ENCODE data around the gene SLC25A15. TPM values are rescaled to one million over a fixed set of nuclear protein-coding genes. Genes with fewer than 3 reads are reported as not detected.
"Not testable (repeated sequence)": the region's sequence is repeated elsewhere in the genome, so short reads cannot be mapped to it uniquely, and the experiment has no call there.

The SLC25A15 gene
- total and polyA plus RNA-seq, 4 donors = 1.2 to 8.6 (median 7.2) TPM

- H3K36me3 ChIP-seq (ENCODE audit: control insufficient read depth in 4 of 4, insufficient read depth in 4 of 4, low read length in 4 of 4) = no peaks in the 10 kb centered on the region
- H3K9me3 ChIP-seq (ENCODE audit: control insufficient read depth in 4 of 4, insufficient read depth in 3 of 4, low read length in 3 of 4) = no peaks in the 10 kb centered on the region
- 71 to 72% methylated on average over 4 of the region's 4 CpGs for WGBS, 2 donors
- H3K27me3 ChIP-seq (ENCODE audit: control insufficient read depth in 3 of 3, insufficient read depth in 3 of 3, low read length in 2 of 3) = no peaks in the 10 kb centered on the region
- no peak for ATAC-seq (ENCODE audit: insufficient read depth, low FRiP score)
- H3K27ac ChIP-seq (ENCODE audit: low read depth in 1 of 2, low read length in 1 of 2) = no peak overlapping the region
- H3K4me3 ChIP-seq = no peak overlapping the region
- TF ChIP-seq, protein P1, sequence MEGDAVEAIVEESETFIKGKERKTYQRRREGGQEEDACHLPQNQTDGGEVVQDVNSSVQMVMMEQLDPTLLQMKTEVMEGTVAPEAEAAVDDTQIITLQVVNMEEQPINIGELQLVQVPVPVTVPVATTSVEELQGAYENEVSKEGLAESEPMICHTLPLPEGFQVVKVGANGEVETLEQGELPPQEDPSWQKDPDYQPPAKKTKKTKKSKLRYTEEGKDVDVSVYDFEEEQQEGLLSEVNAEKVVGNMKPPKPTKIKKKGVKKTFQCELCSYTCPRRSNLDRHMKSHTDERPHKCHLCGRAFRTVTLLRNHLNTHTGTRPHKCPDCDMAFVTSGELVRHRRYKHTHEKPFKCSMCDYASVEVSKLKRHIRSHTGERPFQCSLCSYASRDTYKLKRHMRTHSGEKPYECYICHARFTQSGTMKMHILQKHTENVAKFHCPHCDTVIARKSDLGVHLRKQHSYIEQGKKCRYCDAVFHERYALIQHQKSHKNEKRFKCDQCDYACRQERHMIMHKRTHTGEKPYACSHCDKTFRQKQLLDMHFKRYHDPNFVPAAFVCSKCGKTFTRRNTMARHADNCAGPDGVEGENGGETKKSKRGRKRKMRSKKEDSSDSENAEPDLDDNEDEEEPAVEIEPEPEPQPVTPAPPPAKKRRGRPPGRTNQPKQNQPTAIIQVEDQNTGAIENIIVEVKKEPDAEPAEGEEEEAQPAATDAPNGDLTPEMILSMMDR (IDR thresholded peaks at IDR 0.05; ENCODE audit: control extremely low read depth, extremely low read depth) = no peak
- peaks cover 0 to 3% (median 0%) of the 10 kb centered on the region in 5 donors for H3K4me1 ChIP-seq (ENCODE audit: control insufficient read depth in 5 of 5, insufficient read depth in 5 of 5, low read length in 5 of 5)
- DNase-seq = no peak
- no peak overlapping the region for H3K9ac ChIP-seq (ENCODE audit: insufficient read depth in 1 of 2, low read length in 2 of 2)
Measured at GRCh38 chr13:40784540-40784939, 4.9 kb upstream of the SLC25A15 start.

DNA sequence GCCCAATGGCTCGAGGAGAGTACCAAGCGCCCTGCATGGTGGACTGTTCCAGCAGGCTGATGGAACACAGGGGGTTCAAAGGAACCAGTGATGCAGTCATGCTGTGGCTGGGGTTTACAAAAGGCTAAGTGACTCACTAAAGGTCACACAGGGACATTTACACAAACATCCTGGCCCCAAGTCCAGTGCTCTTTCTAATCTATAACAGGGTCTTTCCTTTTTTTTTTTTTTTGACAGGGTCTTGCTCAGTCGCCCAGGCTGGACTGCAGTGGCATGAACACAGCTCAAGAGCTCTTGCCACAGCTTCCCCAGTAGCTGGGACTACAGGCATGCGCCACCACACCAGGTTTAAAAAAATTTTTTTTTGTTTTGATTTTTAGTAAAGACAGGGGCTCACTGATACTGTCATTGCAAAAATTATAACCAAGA is 2.8 kb upstream of the SLC25A15 start:
- H3K27me3 ChIP-seq (ENCODE audit: control insufficient read depth in 3 of 3, insufficient read depth in 3 of 3, low read length in 2 of 3) = no peaks in the 10 kb centered on the region
- 88 to 92% methylated on average over 4 of the region's 4 CpGs for WGBS, 2 donors
- H3K4me1 ChIP-seq (ENCODE audit: control insufficient read depth in 5 of 5, insufficient read depth in 5 of 5, low read length in 5 of 5) = peaks cover 0 to 7% (median 0%) of the 10 kb centered on the region in 5 donors
- no peaks in the 10 kb centered on the region for H3K36me3 ChIP-seq (ENCODE audit: control insufficient read depth in 4 of 4, insufficient read depth in 4 of 4, low read length in 4 of 4)
- TF ChIP-seq, protein P1 (IDR thresholded peaks at IDR 0.05; ENCODE audit: control extremely low read depth, extremely low read depth) = no peak
- DNase-seq (no peak), ATAC-seq (ENCODE audit: insufficient read depth, low FRiP score) (no peak)
- no peak overlapping the region for H3K9ac ChIP-seq (ENCODE audit: insufficient read depth in 1 of 2, low read length in 2 of 2)
- no peaks in the 10 kb centered on the region for H3K9me3 ChIP-seq (ENCODE audit: control insufficient read depth in 4 of 4, insufficient read depth in 3 of 4, low read length in 3 of 4)
- H3K4me3 ChIP-seq = no peak overlapping the region
- no peak overlapping the region for H3K27ac ChIP-seq (ENCODE audit: low read depth in 1 of 2, low read length in 1 of 2)

GRCh38 chr13:40787062-40787461 is 2.3 kb upstream of the SLC25A15 start:
- Histone ChIP-seq H3K4me3 (no peak overlapping the region), H3K27ac (ENCODE audit: low read depth in 1 of 2, low read length in 1 of 2) (no peak overlapping the region), H3K36me3 (ENCODE audit: control insufficient read depth in 4 of 4, insufficient read depth in 4 of 4, low read length in 4 of 4) (no peaks in the 10 kb centered on the region), H3K4me1 (ENCODE audit: control insufficient read depth in 5 of 5, insufficient read depth in 5 of 5, low read length in 5 of 5) (peaks cover 0 to 7% (median 0%) of the 10 kb centered on the region in 5 donors), H3K9ac (ENCODE audit: insufficient read depth in 1 of 2, low read length in 2 of 2) (no peak overlapping the region), H3K9me3 (ENCODE audit: control insufficient read depth in 4 of 4, insufficient read depth in 3 of 4, low read length in 3 of 4) (no peaks in the 10 kb centered on the region), H3K27me3 (ENCODE audit: control insufficient read depth in 3 of 3, insufficient read depth in 3 of 3, low read length in 2 of 3) (no peaks in the 10 kb centered on the region)
- no peak for DNase-seq
- TF ChIP-seq, protein P1 (IDR thresholded peaks at IDR 0.05; ENCODE audit: control extremely low read depth, extremely low read depth) = no peak
- 74 to 85% methylated on average over 5 of the region's 5 CpGs for WGBS, 2 donors
- no peak for ATAC-seq (ENCODE audit: insufficient read depth, low FRiP score)

- H3K9me3 ChIP-seq (ENCODE audit: control insufficient read depth in 4 of 4, insufficient read depth in 3 of 4, low read length in 3 of 4); H3K27me3 ChIP-seq (ENCODE audit: control insufficient read depth in 3 of 3, insufficient read depth in 3 of 3, low read length in 2 of 3); DNase-seq; H3K36me3 ChIP-seq (ENCODE audit: control insufficient read depth in 4 of 4, insufficient read depth in 4 of 4, low read length in 4 of 4); H3K4me1 ChIP-seq (ENCODE audit: control insufficient read depth in 5 of 5, insufficient read depth in 5 of 5, low read length in 5 of 5); ATAC-seq (ENCODE audit: insufficient read depth, low FRiP score): not testable (repeated sequence)
- H3K27ac ChIP-seq (ENCODE audit: low read depth in 1 of 2, low read length in 1 of 2) = peak overlapping the region; percentile 78 to 95
- H3K9ac ChIP-seq (ENCODE audit: insufficient read depth in 1 of 2, low read length in 2 of 2) = peak overlapping the region; percentile 56 to 63
- H3K4me3 ChIP-seq = peak overlapping the region; percentile 81
- WGBS, 2 donors = 54 to 56% methylated on average over 18 of the region's 18 CpGs
Measured at GRCh38 chr13:40788540-40789274, 704 bp upstream of the SLC25A15 start.
